CD4-positive, alpha-beta memory T cell (primary cell): Measurements from ENCODE around the gene SHMT1. TPM values are rescaled to one million over a fixed set of nuclear protein-coding genes. Genes with fewer than 3 reads are reported as not detected.
A peak's percentile ranks its signal among the peaks of the same experiment; 100 is the strongest.
"Not testable (repeated sequence)": the region's sequence is repeated elsewhere in the genome, so short reads cannot be mapped to it uniquely, and the experiment has no call there.

Experiments
- CTCF ChIA-PET: fragments of 350-600 bp; sonication (Branson Sonifier 250); formaldehyde crosslinking; loops from one replicate; lab custom pipeline; 2021; ENCODE audit warnings: inconsistent platforms; ENCODE audit not compliant: partially characterized antibody; lab: Charles Lee
- POLR2A ChIA-PET: fragments of 350-600 bp; sonication (Branson Sonifier 250); formaldehyde crosslinking; loops from one replicate; lab custom pipeline; 2021; ENCODE audit not compliant: partially characterized antibody; lab: Charles Lee
- DNase-seq, 5 donors: peaks; one replicate each; pipeline versions ENCODE4 v3.0.0 to v3.0.0-alpha.2; 2020 to 2022; ENCODE audit warnings: mixed read lengths in 1 of 5
- H3K27ac ChIP-seq: one replicate; pipeline ENCODE4 v1.7.0; 2013; ENCODE audit warnings: low read depth, low read length
- H3K27me3 ChIP-seq: 2 replicates; pipeline ENCODE4 v1.7.0; 2013; ENCODE audit warnings: mild to moderate bottlenecking, low read length, moderate library complexity; ENCODE audit not compliant: insufficient read depth
- H3K36me3 ChIP-seq: 2 replicates; pipeline ENCODE4 v1.7.0; 2013; ENCODE audit warnings: mild to moderate bottlenecking, low read length, moderate library complexity; ENCODE audit not compliant: insufficient read depth
- H3K4me1 ChIP-seq: 2 replicates; pipeline ENCODE4 v1.7.0; 2013; ENCODE audit warnings: mild to moderate bottlenecking, low read length, moderate library complexity; ENCODE audit not compliant: insufficient read depth
- H3K4me3 ChIP-seq, 2 donors: one replicate each; pipeline ENCODE4 v1.7.0; 2013; ENCODE audit warnings: low read length in 2 of 2, mild to moderate bottlenecking in 1 of 2
- H3K9me3 ChIP-seq, 2 donors: one replicate each; pipeline ENCODE4 v1.7.0; 2013; ENCODE audit warnings: low read length in 2 of 2, control low read depth in 1 of 2; ENCODE audit not compliant: control insufficient read depth in 1 of 2
- H3K27ac Mint-ChIP-seq, 7 donors: one replicate each; pipeline ENCODE4 v1.8.0; 2020 to 2021; ENCODE audit warnings: mixed read lengths in 7 of 7, mild to moderate bottlenecking in 6 of 7, inconsistent platforms in 3 of 7, moderate library complexity in 3 of 7
- H3K27me3 Mint-ChIP-seq, 2 donors: one replicate each; pipeline ENCODE4 v1.8.0; 2020 to 2021; ENCODE audit warnings: mixed read lengths in 2 of 2
- H3K36me3 Mint-ChIP-seq, 2 donors: one replicate each; pipeline ENCODE4 v1.8.0; 2020 to 2021; ENCODE audit warnings: mixed read lengths in 2 of 2, inconsistent platforms in 1 of 2, mild to moderate bottlenecking in 1 of 2
- H3K4me1 Mint-ChIP-seq, 4 donors: one replicate each; pipeline ENCODE4 v1.8.0; 2020 to 2021; ENCODE audit warnings: mixed read lengths in 4 of 4, mild to moderate bottlenecking in 1 of 4
- H3K4me3 Mint-ChIP-seq, 8 donors: one replicate each; pipeline ENCODE4 v1.8.0; 2020 to 2021; ENCODE audit warnings: mixed read lengths in 8 of 8, mild to moderate bottlenecking in 7 of 8, moderate library complexity in 6 of 8, inconsistent platforms in 3 of 8
- H3K9me3 Mint-ChIP-seq, 8 donors: one replicate each; pipeline ENCODE4 v1.8.0; 2020 to 2021; ENCODE audit warnings: mixed read lengths in 8 of 8, mild to moderate bottlenecking in 5 of 8, inconsistent platforms in 3 of 8, moderate library complexity in 1 of 8
- intact Hi-C: fragments of 100-400 bp; cut with micrococcal nuclease; formaldehyde crosslinking; loops from one replicate; pipeline ENCODE4 v1.15.1; 2023
- polyA plus RNA-seq, 2 donors: library from polyadenylated mRNA; unstranded; fragments of 300-500 nt; fragmentation: Illumina TruSeq; gene quantifications; one replicate each; pipeline ENCODE4 v1.2.3, GENCODE V29; 2021
- total RNA-seq, 2 experiments: library from RNA; stranded (reverse); gene quantifications; one replicate each; pipeline ENCODE4 v1.2.3, GENCODE V29; 2021

SHMT1 gene
- total RNA-seq (10 to 100 TPM; 14.6 to 15.9 TPM), polyA plus RNA-seq (10 to 100 TPM; 24.0 to 24.6 TPM)

DNA sequence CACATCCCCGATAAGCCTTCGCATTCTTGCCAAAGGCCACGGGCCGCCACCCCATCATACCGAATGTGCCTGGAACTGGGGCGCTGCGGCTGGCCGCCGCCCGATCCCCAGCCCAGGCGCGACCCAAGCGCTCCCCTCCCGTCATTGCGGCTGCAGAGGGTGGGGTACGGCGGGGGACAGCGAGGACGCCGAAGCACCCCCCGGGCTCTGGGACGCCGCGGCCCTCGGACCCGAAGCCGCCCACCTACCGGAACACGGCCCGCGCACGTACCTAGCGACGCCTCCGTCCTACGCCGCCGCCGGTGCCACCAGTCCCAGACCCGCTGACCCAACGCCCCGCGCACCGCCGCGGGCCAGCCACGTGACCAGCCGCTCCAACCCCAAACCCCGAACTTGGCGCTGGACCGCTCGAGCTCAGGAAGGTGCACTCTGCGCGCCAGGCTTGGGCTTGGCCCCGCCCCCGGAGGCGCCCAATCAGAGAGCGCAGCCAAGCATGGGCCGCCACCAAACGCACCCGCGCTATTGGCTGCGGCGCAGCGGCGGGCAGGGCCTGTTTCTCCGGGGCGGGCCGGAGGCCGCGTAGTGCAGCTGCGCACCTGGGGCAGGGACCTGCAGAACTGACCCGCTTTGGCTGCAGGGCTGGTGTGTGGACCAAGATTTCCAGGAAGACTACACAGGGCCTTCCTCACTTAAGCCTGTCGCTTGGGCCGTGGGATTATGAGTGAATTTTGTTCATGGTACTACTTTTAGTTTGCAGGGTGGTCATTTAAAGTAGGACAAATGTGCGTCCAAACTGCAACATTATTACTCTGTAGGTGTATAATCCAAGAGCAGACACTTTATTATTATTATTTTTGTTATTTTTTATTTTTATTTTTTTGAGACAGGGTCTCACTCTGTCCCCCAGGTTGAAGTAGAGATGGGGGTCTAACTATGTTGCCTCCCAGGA is at the start of gene SHMT1:
TSS of gene SHMT1 (minus strand) at position 450 of the 949 bp plus-strand sequence. CDS start 7,569 bp downstream, outside the sequence.
- H3K4me1 ChIP-seq: peaks cover 10% of the 10 kb centered on the region
- peak within 1 kb of the TSS; percentile 54 to 76 for H3K4me3 ChIP-seq
- H3K27me3 ChIP-seq: no peaks in the 10 kb centered on the region
- ChIA-PET POLR2A (interaction anchor here (0.7 to 1.6 kb wide), 7 partner anchors 44 to 181 kb away, joined by 3 to 13 read pairs (median 4); partner anchors contain the start of genes ALKBH5, MIEF2, SMCR8 and TOP3A), CTCF (no interaction called here)
- Mint-ChIP-seq H3K27ac (peak within 1 kb of the TSS; percentile 58 to 93 (median 89)), H3K9me3 (no peaks in the 10 kb centered on the region), H3K4me3 (peak within 1 kb of the TSS; percentile 90 to 96 (median 94)), H3K27me3 (no peaks in the 10 kb centered on the region), H3K4me1 (peaks cover 6 to 19% (median 16%) of the 10 kb centered on the region in 4 donors), H3K36me3 (peaks cover 0 to 3% of the 10 kb centered on the region in 2 donors)
- peak; percentile 87 to 90 (median 88) for DNase-seq
- intact Hi-C loops: loop anchor here (1.0 to 5.0 kb wide), 2 partner anchors 48 to 181 kb away; partner anchors contain the start of genes ALKBH5 and SMCR8
- peak within 1 kb of the TSS; percentile 59 for H3K27ac ChIP-seq
- H3K36me3 ChIP-seq: no peaks in the 10 kb centered on the region
- no peaks in the 10 kb centered on the region for H3K9me3 ChIP-seq

GRCh38 chr17:18412001-18412538 is 48.7 kb upstream of the SHMT1 start:
- Histone ChIP-seq H3K4me3 (peak overlapping the region in 1 of 2 donors; percentile 44), H3K4me1 (peaks cover 18% of the 10 kb centered on the region)
- POLR2A ChIA-PET, H3K27ac Mint-ChIP-seq, CTCF ChIA-PET, H3K27me3 ChIP-seq, H3K27ac ChIP-seq, H3K27me3 Mint-ChIP-seq, H3K9me3 ChIP-seq, H3K36me3 Mint-ChIP-seq, intact Hi-C loops, H3K36me3 ChIP-seq, H3K9me3 Mint-ChIP-seq: not testable (repeated sequence)
- Mint-ChIP-seq H3K4me1 (peaks cover 11 to 29% (median 20%) of the 10 kb centered on the region in 4 donors), H3K4me3 (peak overlapping the region in 2 of 8 donors; percentile 95 to 97)
- DNase-seq: peak in 1 of 5 donors; percentile 38

- H3K27me3 Mint-ChIP-seq, intact Hi-C loops, H3K27me3 ChIP-seq, H3K36me3 ChIP-seq, POLR2A ChIA-PET, H3K36me3 Mint-ChIP-seq, H3K9me3 Mint-ChIP-seq, H3K9me3 ChIP-seq, CTCF ChIA-PET, H3K27ac ChIP-seq: not testable (repeated sequence)
- Histone ChIP-seq H3K4me3 (peak overlapping the region in 1 of 2 donors; percentile 44), H3K4me1 (peaks cover 18% of the 10 kb centered on the region)
- peak overlapping the region; percentile 88 to 99 (median 96) for H3K4me3 Mint-ChIP-seq
- peak overlapping the region; percentile 48 to 96 (median 94) for H3K27ac Mint-ChIP-seq
- peaks cover 11 to 29% (median 20%) of the 10 kb centered on the region in 4 donors for H3K4me1 Mint-ChIP-seq
- peak; percentile 2 to 32 (median 23) for DNase-seq
These were observed 48.1 kb upstream of the SHMT1 start for GRCh38 chr17:18411377-18411864.

DNA sequence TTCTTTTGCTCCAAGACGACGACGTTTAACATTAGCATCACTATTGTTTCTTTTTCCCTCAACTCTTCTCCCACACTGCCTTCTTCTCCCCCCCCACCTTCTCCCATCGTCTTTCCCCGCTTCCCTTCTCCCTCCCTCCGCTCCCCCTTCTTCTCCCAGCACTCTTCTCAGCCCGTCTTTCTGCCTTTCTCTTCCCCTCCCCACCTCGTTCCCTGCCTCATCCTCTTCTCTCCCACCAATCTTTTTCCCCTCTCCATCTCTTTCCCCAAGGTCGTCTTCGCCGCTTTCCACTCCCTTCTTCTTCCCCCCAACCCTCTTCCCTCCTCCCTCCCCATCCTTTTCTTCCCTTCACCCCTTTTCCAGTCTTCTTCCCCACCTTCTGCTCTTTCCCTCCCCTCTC is 47.4 kb upstream of the SHMT1 start:
- H3K9me3 Mint-ChIP-seq, H3K27ac ChIP-seq: not testable (repeated sequence)

DNA sequence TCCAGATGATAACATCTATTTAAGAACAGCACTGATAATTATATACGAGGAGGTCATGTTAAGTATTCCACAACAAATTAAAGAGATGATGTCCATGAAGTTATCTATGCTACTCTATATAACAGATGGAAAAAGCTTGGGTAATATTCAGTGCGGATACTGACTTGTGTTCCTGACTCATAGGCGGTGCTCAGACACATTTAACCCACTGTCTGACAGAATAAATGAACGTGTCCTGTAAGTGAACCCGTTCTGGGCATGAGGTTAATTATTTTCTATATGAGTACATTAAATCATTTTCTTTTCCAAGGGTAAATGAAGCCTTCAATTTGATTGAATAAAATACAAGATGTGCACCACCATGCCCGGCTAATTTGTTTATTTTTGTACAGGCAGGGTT is 46.0 kb upstream of the SHMT1 start:
- H3K36me3 Mint-ChIP-seq, DNase-seq, CTCF ChIA-PET, H3K27me3 Mint-ChIP-seq, H3K36me3 ChIP-seq, H3K27ac ChIP-seq, intact Hi-C loops, H3K4me3 ChIP-seq, H3K9me3 Mint-ChIP-seq, POLR2A ChIA-PET, H3K27me3 ChIP-seq, H3K9me3 ChIP-seq: not testable (repeated sequence)
- peak overlapping the region in 6 of 7 donors; percentile 0 to 83 (median 28) for H3K27ac Mint-ChIP-seq
- H3K4me3 Mint-ChIP-seq: peak overlapping the region in 5 of 8 donors; percentile 35 to 74 (median 56)
- peaks cover 18% of the 10 kb centered on the region for H3K4me1 ChIP-seq
- H3K4me1 Mint-ChIP-seq: peaks cover 11 to 29% (median 20%) of the 10 kb centered on the region in 4 donors

More for the DNA sequence above, 47.4 kb upstream of the SHMT1 start:
- peak overlapping the region; percentile 76 to 99 (median 86) for H3K4me3 Mint-ChIP-seq
- H3K27me3 Mint-ChIP-seq, H3K9me3 ChIP-seq, H3K36me3 ChIP-seq, H3K27me3 ChIP-seq, DNase-seq, intact Hi-C loops, H3K36me3 Mint-ChIP-seq, POLR2A ChIA-PET, H3K4me3 ChIP-seq, CTCF ChIA-PET: not testable (repeated sequence)
- peak overlapping the region in 5 of 7 donors; percentile 56 to 83 (median 82) for H3K27ac Mint-ChIP-seq
- peaks cover 18% of the 10 kb centered on the region for H3K4me1 ChIP-seq
- peaks cover 11 to 29% (median 20%) of the 10 kb centered on the region in 4 donors for H3K4me1 Mint-ChIP-seq

DNA sequence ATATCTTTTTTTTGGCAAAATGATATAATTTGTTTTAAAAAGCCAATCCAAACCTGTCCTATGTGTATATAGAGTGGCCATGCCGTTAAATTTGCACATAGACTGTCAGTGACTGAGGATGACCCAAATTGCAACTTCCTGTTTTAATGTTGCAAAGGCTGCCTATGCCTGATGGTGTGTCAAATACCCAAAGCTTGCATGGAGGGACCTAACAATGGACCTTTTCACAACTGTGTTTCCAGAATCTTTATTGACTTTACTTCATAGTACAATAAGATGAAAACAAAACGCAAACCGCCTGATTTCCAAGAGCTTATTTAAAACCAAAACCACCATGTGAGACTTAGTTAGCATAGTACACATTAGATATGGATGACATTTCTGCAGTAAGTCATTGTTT is 45.6 kb upstream of the SHMT1 start:
- H3K9me3 Mint-ChIP-seq, H3K9me3 ChIP-seq, H3K27me3 ChIP-seq, H3K27me3 Mint-ChIP-seq, H3K27ac ChIP-seq, intact Hi-C loops, H3K36me3 Mint-ChIP-seq, H3K36me3 ChIP-seq, POLR2A ChIA-PET, CTCF ChIA-PET, H3K4me3 ChIP-seq: not testable (repeated sequence)
- peaks cover 11 to 29% (median 20%) of the 10 kb centered on the region in 4 donors for H3K4me1 Mint-ChIP-seq
- DNase-seq: peak in 1 of 5 donors; percentile 10
- H3K4me3 Mint-ChIP-seq: peak overlapping the region in 5 of 8 donors; percentile 9 to 60 (median 40)
- peaks cover 18% of the 10 kb centered on the region for H3K4me1 ChIP-seq
- peak overlapping the region in 6 of 7 donors; percentile 0 to 83 (median 28) for H3K27ac Mint-ChIP-seq

DNA sequence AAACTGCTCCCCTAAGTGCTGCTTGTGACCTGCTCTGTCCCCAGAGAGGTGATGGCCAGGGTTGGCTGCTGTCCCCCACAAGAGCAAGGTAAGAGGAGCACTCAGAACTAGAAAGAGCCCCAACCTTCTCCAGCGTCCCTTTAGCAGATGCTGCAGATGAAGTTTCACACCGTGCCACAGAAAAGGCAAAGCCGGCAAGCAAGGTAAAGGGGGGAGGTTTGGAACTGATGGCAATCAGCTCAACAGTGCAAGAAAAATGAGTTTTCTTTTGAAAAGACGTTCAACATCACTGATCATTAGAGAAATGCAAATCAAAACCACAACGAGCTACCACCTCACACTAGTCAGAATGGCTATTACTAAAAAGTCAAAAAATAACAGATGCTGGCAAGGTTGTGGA is 40.3 kb upstream of the SHMT1 start:
- H3K9me3 ChIP-seq, H3K27me3 Mint-ChIP-seq, H3K9me3 Mint-ChIP-seq, CTCF ChIA-PET, intact Hi-C loops, H3K4me1 Mint-ChIP-seq, H3K4me3 ChIP-seq, H3K36me3 Mint-ChIP-seq, H3K27me3 ChIP-seq, H3K27ac ChIP-seq, POLR2A ChIA-PET, H3K27ac Mint-ChIP-seq, DNase-seq, H3K4me3 Mint-ChIP-seq, H3K36me3 ChIP-seq, H3K4me1 ChIP-seq: not testable (repeated sequence)
